Activated naive CD8-positive, alpha-beta T cell treated with anti-CD3 and anti-CD28 coated beads for 36 hours (primary cell): ENCODE results near the gene KCNJ10. TPM values are rescaled to one million over a fixed set of nuclear protein-coding genes. Genes with fewer than 3 reads are reported as not detected.

Experiments used
- DNase-seq: peaks from one replicate; pipeline ENCODE4 v3.0.0; 2021
- H3K27ac Mint-ChIP-seq: one replicate; pipeline ENCODE4 v1.8.0; 2022; ENCODE audit warnings: mild to moderate bottlenecking, moderate library complexity, mixed read lengths
- H3K27me3 Mint-ChIP-seq: one replicate; pipeline ENCODE4 v1.8.0; 2022; ENCODE audit warnings: mild to moderate bottlenecking, mixed read lengths
- H3K36me3 Mint-ChIP-seq: one replicate; pipeline ENCODE4 v1.8.0; 2021; ENCODE audit warnings: mild to moderate bottlenecking, mixed read lengths
- H3K4me1 Mint-ChIP-seq: one replicate; pipeline ENCODE4 v1.8.0; 2021; ENCODE audit warnings: mixed read lengths
- H3K4me3 Mint-ChIP-seq: one replicate; pipeline ENCODE4 v1.8.0; 2022; ENCODE audit warnings: mild to moderate bottlenecking, moderate library complexity, mixed read lengths
- H3K9me3 Mint-ChIP-seq: one replicate; pipeline ENCODE4 v1.8.0; 2022; ENCODE audit warnings: mixed read lengths
- total RNA-seq, 2 experiments: library from RNA; stranded (reverse); gene quantifications; one replicate each; pipeline ENCODE4 v1.2.3, GENCODE V29; 2021

KCNJ10 gene
- total RNA-seq, 2 experiments from 2014 or later = not detected

- no peak overlapping the region for H3K4me3 Mint-ChIP-seq
- H3K36me3 Mint-ChIP-seq = no peaks in the 10 kb centered on the region
- H3K4me1 Mint-ChIP-seq = no peaks in the 10 kb centered on the region
- no peaks in the 10 kb centered on the region for H3K9me3 Mint-ChIP-seq
- H3K27me3 Mint-ChIP-seq = peaks cover 5% of the 10 kb centered on the region
- no peak overlapping the region for H3K27ac Mint-ChIP-seq
- no peak for DNase-seq
Measured at GRCh38 chr1:159973350-159973940, 96.5 kb downstream of the KCNJ10 start.

- no peak overlapping the region for H3K4me3 Mint-ChIP-seq
- H3K27me3 Mint-ChIP-seq = peaks cover 10% of the 10 kb centered on the region
- no peaks in the 10 kb centered on the region for H3K9me3 Mint-ChIP-seq
- no peak overlapping the region for H3K27ac Mint-ChIP-seq
- H3K36me3 Mint-ChIP-seq = no peaks in the 10 kb centered on the region
- DNase-seq = no peak
- no peaks in the 10 kb centered on the region for H3K4me1 Mint-ChIP-seq
Measured at GRCh38 chr1:159972443-159973205, 97.3 kb downstream of the KCNJ10 start.

- Mint-ChIP-seq H3K36me3 (no peaks in the 10 kb centered on the region), H3K9me3 (no peaks in the 10 kb centered on the region), H3K4me3 (no peak overlapping the region), H3K27me3 (peaks cover 18% of the 10 kb centered on the region), H3K27ac (no peak overlapping the region), H3K4me1 (no peaks in the 10 kb centered on the region)
- DNase-seq = no peak
Measured at GRCh38 chr1:159970932-159971342, 99.0 kb downstream of the KCNJ10 start.

GRCh38 chr1:159968901-159969300 lies 101.1 kb downstream of the KCNJ10 start:
- H3K36me3 Mint-ChIP-seq = no peaks in the 10 kb centered on the region
- DNase-seq = no peak
- no peaks in the 10 kb centered on the region for H3K9me3 Mint-ChIP-seq
- no peaks in the 10 kb centered on the region for H3K4me1 Mint-ChIP-seq
- H3K27me3 Mint-ChIP-seq = peaks cover 18% of the 10 kb centered on the region
- no peak overlapping the region for H3K27ac Mint-ChIP-seq
- no peak overlapping the region for H3K4me3 Mint-ChIP-seq

GRCh38 chr1:159965263-159965662 lies 104.7 kb downstream of the KCNJ10 start:
- H3K9me3 Mint-ChIP-seq = no peaks in the 10 kb centered on the region
- no peak overlapping the region for H3K27ac Mint-ChIP-seq
- no peak for DNase-seq
- no peaks in the 10 kb centered on the region for H3K4me1 Mint-ChIP-seq
- H3K36me3 Mint-ChIP-seq = no peaks in the 10 kb centered on the region
- no peak overlapping the region for H3K4me3 Mint-ChIP-seq
- peaks cover 21% of the 10 kb centered on the region for H3K27me3 Mint-ChIP-seq

- H3K27ac Mint-ChIP-seq = no peak overlapping the region
- DNase-seq = no peak
- H3K4me1 Mint-ChIP-seq = peaks cover 1% of the 10 kb centered on the region
- peaks cover 21% of the 10 kb centered on the region for H3K27me3 Mint-ChIP-seq
- no peak overlapping the region for H3K4me3 Mint-ChIP-seq
- H3K36me3 Mint-ChIP-seq = no peaks in the 10 kb centered on the region
- no peaks in the 10 kb centered on the region for H3K9me3 Mint-ChIP-seq
Measured at GRCh38 chr1:159964144-159964543, 105.8 kb downstream of the KCNJ10 start.

- no peaks in the 10 kb centered on the region for H3K9me3 Mint-ChIP-seq
- no peak overlapping the region for H3K4me3 Mint-ChIP-seq
- peaks cover 6% of the 10 kb centered on the region for H3K27me3 Mint-ChIP-seq
- no peak overlapping the region for H3K27ac Mint-ChIP-seq
- no peaks in the 10 kb centered on the region for H3K36me3 Mint-ChIP-seq
- DNase-seq = no peak
- H3K4me1 Mint-ChIP-seq = peaks cover 4% of the 10 kb centered on the region
Measured at GRCh38 chr1:159962176-159962575, 107.8 kb downstream of the KCNJ10 start.

- H3K4me1 Mint-ChIP-seq = peaks cover 4% of the 10 kb centered on the region
- H3K27ac Mint-ChIP-seq = no peak overlapping the region
- H3K36me3 Mint-ChIP-seq = no peaks in the 10 kb centered on the region
- H3K9me3 Mint-ChIP-seq = no peaks in the 10 kb centered on the region
- H3K27me3 Mint-ChIP-seq = peaks cover 3% of the 10 kb centered on the region
- no peak overlapping the region for H3K4me3 Mint-ChIP-seq
- DNase-seq = no peak
Measured at GRCh38 chr1:159961636-159962035, 108.3 kb downstream of the KCNJ10 start.

GRCh38 chr1:159960721-159961381 lies 109.1 kb downstream of the KCNJ10 start:
- Mint-ChIP-seq H3K4me1 (peaks cover 4% of the 10 kb centered on the region), H3K27ac (no peak overlapping the region), H3K36me3 (no peaks in the 10 kb centered on the region), H3K4me3 (no peak overlapping the region), H3K27me3 (peaks cover 3% of the 10 kb centered on the region), H3K9me3 (no peaks in the 10 kb centered on the region)
- DNase-seq = no peak

GRCh38 chr1:159959451-159959850 lies 110.5 kb downstream of the KCNJ10 start:
- Mint-ChIP-seq H3K27me3 (peaks cover 3% of the 10 kb centered on the region), H3K4me1 (peaks cover 4% of the 10 kb centered on the region), H3K9me3 (no peaks in the 10 kb centered on the region), H3K27ac (no peak overlapping the region), H3K4me3 (no peak overlapping the region), H3K36me3 (no peaks in the 10 kb centered on the region)
- DNase-seq = no peak

- DNase-seq = no peak
- no peak overlapping the region for H3K27ac Mint-ChIP-seq
Measured at GRCh38 chr1:159958719-159959380, 111.1 kb downstream of the KCNJ10 start.

GRCh38 chr1:159957824-159958268 lies 112.1 kb downstream of the KCNJ10 start:
- H3K4me3 Mint-ChIP-seq = no peak overlapping the region
- H3K27me3 Mint-ChIP-seq = peaks cover 6% of the 10 kb centered on the region
- no peak for DNase-seq
- peaks cover 4% of the 10 kb centered on the region for H3K4me1 Mint-ChIP-seq
- no peak overlapping the region for H3K27ac Mint-ChIP-seq
- H3K36me3 Mint-ChIP-seq = no peaks in the 10 kb centered on the region
- H3K9me3 Mint-ChIP-seq = no peaks in the 10 kb centered on the region

More at GRCh38 chr1:159958719-159959380, 111.1 kb downstream of the KCNJ10 start:
- Mint-ChIP-seq H3K4me1 (peaks cover 4% of the 10 kb centered on the region), H3K27me3 (peaks cover 4% of the 10 kb centered on the region), H3K9me3 (no peaks in the 10 kb centered on the region), H3K36me3 (no peaks in the 10 kb centered on the region), H3K4me3 (no peak overlapping the region)

GRCh38 chr1:159955456-159955855 lies 114.5 kb downstream of the KCNJ10 start:
- DNase-seq = no peak
- H3K36me3 Mint-ChIP-seq = no peaks in the 10 kb centered on the region
- no peaks in the 10 kb centered on the region for H3K9me3 Mint-ChIP-seq
- H3K4me1 Mint-ChIP-seq = peaks cover 4% of the 10 kb centered on the region
- no peak overlapping the region for H3K27ac Mint-ChIP-seq
- peaks cover 10% of the 10 kb centered on the region for H3K27me3 Mint-ChIP-seq
- no peak overlapping the region for H3K4me3 Mint-ChIP-seq

- H3K4me1 Mint-ChIP-seq = peaks cover 3% of the 10 kb centered on the region
- H3K9me3 Mint-ChIP-seq = no peaks in the 10 kb centered on the region
- H3K27ac Mint-ChIP-seq = no peak within 1 kb of the TSS
- peaks cover 10% of the 10 kb centered on the region for H3K27me3 Mint-ChIP-seq
- no peaks in the 10 kb centered on the region for H3K36me3 Mint-ChIP-seq
- no peak within 1 kb of the TSS for H3K4me3 Mint-ChIP-seq
- no peak for DNase-seq
Measured at GRCh38 chr1:159953536-159954515, 116.1 kb downstream of the KCNJ10 start, which contains the start of gene SLAMF9. TSS of gene SLAMF9 (minus strand) at chr1:159954237. CDS start at chr1:159954137, 100 bp downstream.
